Natural killer cell (primary cell): Measurements from ENCODE around the gene ZNF451. TPM values are rescaled to one million over a fixed set of nuclear protein-coding genes. Genes with fewer than 3 reads are reported as not detected.

Experiments
- ATAC-seq, 3 donors: fragments of 150-1000 bp in 2 of 3; fragments of 200-7000 bp in 1 of 3; cut with Tn5 transposase; 1 replicate in 1 of 3; 2 replicates in 2 of 3; pipeline ENCODE4 v1.10.0; 2021; ENCODE audit warnings: mild to moderate bottlenecking in 2 of 3, moderate library complexity in 2 of 3
- DNase-seq, 2 donors: peaks; one replicate each; pipeline versions ENCODE4 v3.0.0 to v3.0.0-alpha.2; 2013 to 2021; ENCODE audit warnings: mixed read lengths in 1 of 2
- H3K27ac ChIP-seq: one replicate; pipeline ENCODE4 v1.5.1; 2013; ENCODE audit warnings: mild to moderate bottlenecking, low read length
- H3K27me3 ChIP-seq: one replicate; pipeline ENCODE4 v1.6.1; 2013; ENCODE audit warnings: low read length; ENCODE audit not compliant: control insufficient read depth, insufficient read depth
- H3K36me3 ChIP-seq: one replicate; pipeline ENCODE4 v1.6.1; 2013; ENCODE audit warnings: low read length; ENCODE audit not compliant: control insufficient read depth, insufficient read depth
- H3K4me1 ChIP-seq: one replicate; pipeline ENCODE4 v1.6.1; 2013; ENCODE audit warnings: low read length; ENCODE audit not compliant: control insufficient read depth, insufficient read depth
- H3K4me3 ChIP-seq: one replicate; pipeline ENCODE4 v1.5.1; 2013; ENCODE audit warnings: low read length
- H3K9me3 ChIP-seq: one replicate; pipeline ENCODE4 v1.6.1; 2013; ENCODE audit warnings: low read length; ENCODE audit not compliant: control insufficient read depth, insufficient read depth
- H3K27ac Mint-ChIP-seq, 2 donors: one replicate each; pipeline ENCODE4 v1.8.0; 2022; ENCODE audit warnings: mild to moderate bottlenecking in 2 of 2, mixed read lengths in 2 of 2, moderate library complexity in 1 of 2
- H3K27me3 Mint-ChIP-seq, 2 donors: one replicate each; pipeline ENCODE4 v1.8.0; 2022; ENCODE audit warnings: low read depth in 2 of 2, mixed read lengths in 2 of 2
- H3K36me3 Mint-ChIP-seq: one replicate; pipeline ENCODE4 v1.8.0; 2022; ENCODE audit warnings: mixed read lengths
- H3K4me1 Mint-ChIP-seq, 2 donors: one replicate each; pipeline ENCODE4 v1.8.0; 2022; ENCODE audit warnings: mixed read lengths in 2 of 2
- H3K4me3 Mint-ChIP-seq: one replicate; pipeline ENCODE4 v1.8.0; 2022; ENCODE audit warnings: mild to moderate bottlenecking, moderate library complexity, mixed read lengths
- H3K9me3 Mint-ChIP-seq, 2 donors: one replicate each; pipeline ENCODE4 v1.8.0; 2022; ENCODE audit warnings: mixed read lengths in 2 of 2
- CTCF ChIP-seq: fragments of 200-600 bp; IDR thresholded peaks from one replicate; pipeline ENCODE4 v1.8.0; 2022; ENCODE audit warnings: antibody characterized with exemption
- WGBS: methylation state at CpG from one replicate; pipeline ENCODE4 v1.1.7; 2013; ENCODE audit warnings: missing lambda C conversion rate; ENCODE audit not compliant: insufficient coverage; 5-methylcytosine and 5-hydroxymethylcytosine counted together
- intact Hi-C: fragments of 100-400 bp; cut with micrococcal nuclease; formaldehyde crosslinking; loops from one replicate; pipeline ENCODE4 v1.14.2; 2022
- total RNA-seq, 4 donors: library from RNA; stranded (reverse); fragments of 120-200 nt in 1 of 4; gene quantifications; one replicate each; pipeline versions ENCODE4 v1.2.3 to v1.2.4, GENCODE V29; 2013 to 2022

ZNF451 gene
- total RNA-seq, 3 donors from 2014 or later (not counting 1 experiment from before 2014, with no cell fraction given), result 121 to 131 (median 122) TPM

DNA sequence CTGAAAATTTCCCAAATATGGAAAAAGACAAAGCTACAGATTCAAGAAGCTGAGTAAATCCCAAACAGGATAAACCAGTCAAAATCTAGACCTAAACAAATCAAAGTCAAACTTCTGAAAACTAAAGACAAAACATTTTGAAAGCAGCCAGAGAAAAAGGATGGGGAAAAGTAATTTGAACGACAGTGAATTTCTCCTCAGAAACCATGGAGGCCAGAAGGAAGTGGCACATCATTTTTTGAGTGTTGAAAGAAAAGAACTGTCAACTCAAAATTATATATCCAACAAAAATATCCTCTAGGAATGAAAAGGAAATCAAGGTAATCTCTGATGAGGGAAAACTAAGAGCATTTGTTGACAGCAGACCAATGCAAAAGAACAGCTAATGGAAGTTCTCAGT lies 125.3 kb downstream of the ZNF451 start:
- no peaks in the 10 kb centered on the region for H3K36me3 Mint-ChIP-seq
- no peaks in the 10 kb centered on the region for H3K4me1 Mint-ChIP-seq
- H3K4me3 ChIP-seq, result no peak overlapping the region
- no peaks in the 10 kb centered on the region for H3K9me3 ChIP-seq
- WGBS, result no CpG with 5 or more reads among the region's 1 CpG
- peaks cover 2% of the 10 kb centered on the region for H3K27me3 ChIP-seq
- no peaks in the 10 kb centered on the region for H3K9me3 Mint-ChIP-seq
- no peaks in the 10 kb centered on the region for H3K4me1 ChIP-seq
- no peak for DNase-seq
- intact Hi-C loops, result no loop called here
- no peak for TF ChIP-seq CTCF
- no peak overlapping the region for H3K4me3 Mint-ChIP-seq
- H3K27ac ChIP-seq, result no peak overlapping the region
- ATAC-seq, result no peak
- no peak overlapping the region for H3K27ac Mint-ChIP-seq
- H3K27me3 Mint-ChIP-seq, result peaks cover 10 to 37% of the 10 kb centered on the region in 2 donors
- H3K36me3 ChIP-seq, result no peaks in the 10 kb centered on the region

DNA sequence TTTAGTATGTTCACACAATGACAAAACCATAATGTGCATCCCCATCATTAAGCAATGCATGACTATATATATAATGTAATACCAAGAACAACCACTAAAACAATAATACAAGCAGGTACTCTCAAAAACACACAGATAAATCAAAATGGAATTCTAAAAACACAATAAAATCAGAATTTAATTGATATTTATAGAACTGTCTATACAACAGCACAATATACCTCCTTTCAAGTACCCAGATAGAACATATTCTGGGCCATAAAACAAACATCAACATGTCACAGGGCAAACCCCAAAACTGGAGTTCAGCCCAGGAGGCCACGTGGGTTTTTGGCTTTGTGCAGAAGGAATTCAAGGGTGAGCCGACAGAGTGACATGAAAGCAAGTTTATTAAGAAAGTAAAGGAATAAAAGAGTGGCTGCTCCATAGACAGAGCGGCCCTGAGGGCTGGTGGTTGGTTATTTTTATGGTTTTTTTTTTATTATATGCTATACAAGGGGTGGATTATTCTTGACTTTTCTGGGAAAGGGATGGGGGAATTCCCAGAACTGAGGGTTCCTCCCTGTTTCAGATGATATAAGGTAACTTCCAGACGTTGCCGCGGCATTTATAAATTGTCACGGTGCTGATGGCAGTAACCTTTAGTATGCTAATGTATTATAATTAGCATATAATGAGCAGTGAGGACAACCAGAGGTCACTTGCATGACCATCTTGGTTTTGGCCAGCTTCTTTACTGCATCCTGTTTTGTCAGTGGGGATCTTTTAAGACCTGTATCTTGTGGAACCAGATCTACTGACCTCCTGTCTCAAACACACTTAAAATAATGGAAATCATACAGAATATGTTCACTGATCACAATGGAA lies 126.5 kb downstream of the ZNF451 start:
- H3K4me1 Mint-ChIP-seq, result peaks cover 0 to 5% of the 10 kb centered on the region in 2 donors
- no peak overlapping the region for H3K4me3 Mint-ChIP-seq
- peak; percentile 24 for TF ChIP-seq CTCF
- H3K9me3 Mint-ChIP-seq, result no peaks in the 10 kb centered on the region
- intact Hi-C loops, result no loop called here
- DNase-seq, result no peak
- Histone ChIP-seq H3K27ac (no peak overlapping the region), H3K9me3 (no peaks in the 10 kb centered on the region), H3K4me3 (no peak overlapping the region), H3K4me1 (peaks cover 4% of the 10 kb centered on the region), H3K27me3 (peaks cover 7% of the 10 kb centered on the region), H3K36me3 (no peaks in the 10 kb centered on the region)
- no peaks in the 10 kb centered on the region for H3K36me3 Mint-ChIP-seq
- 92% methylated on average over 7 of the region's 7 CpGs for WGBS
- no peak overlapping the region for H3K27ac Mint-ChIP-seq
- ATAC-seq, result no peak
- H3K27me3 Mint-ChIP-seq, result peaks cover 10 to 41% of the 10 kb centered on the region in 2 donors

DNA sequence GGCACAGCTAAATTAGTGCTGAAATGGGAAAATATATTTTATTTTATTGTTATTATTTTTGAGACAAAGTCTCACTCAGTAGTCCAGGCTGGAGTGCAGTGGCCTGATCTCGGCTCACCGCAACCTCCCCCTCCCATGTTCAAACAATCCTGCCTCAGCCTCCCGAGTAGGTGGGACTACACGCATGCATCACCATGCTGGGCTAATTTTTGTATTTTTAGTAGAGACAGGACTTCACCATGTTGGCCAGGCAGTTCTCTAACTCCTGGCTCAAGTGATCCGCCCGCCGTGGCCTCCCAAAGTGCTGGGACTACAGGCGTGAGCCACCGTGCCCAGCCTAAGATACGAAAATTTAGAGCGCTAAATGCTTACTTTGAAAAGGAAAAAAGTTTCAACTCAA lies 127.3 kb downstream of the ZNF451 start:
- Mint-ChIP-seq H3K4me3 (no peak overlapping the region), H3K36me3 (no peaks in the 10 kb centered on the region), H3K27me3 (peaks cover 12 to 41% of the 10 kb centered on the region in 2 donors), H3K9me3 (no peaks in the 10 kb centered on the region), H3K4me1 (peaks cover 4 to 10% of the 10 kb centered on the region in 2 donors), H3K27ac (no peak overlapping the region)
- 98% methylated on average over 9 of the region's 11 CpGs for WGBS
- Histone ChIP-seq H3K9me3 (no peaks in the 10 kb centered on the region), H3K27ac (no peak overlapping the region), H3K4me3 (no peak overlapping the region), H3K4me1 (peaks cover 7% of the 10 kb centered on the region), H3K36me3 (no peaks in the 10 kb centered on the region), H3K27me3 (peaks cover 7% of the 10 kb centered on the region)
- DNase-seq (no peak), ATAC-seq (no peak)
- intact Hi-C loops, result no loop called here
- no peak for TF ChIP-seq CTCF

Other genes with a start within 250 kb of the ZNF451 start
- not detected for gene BEND6, start 135.1 kb upstream of the ZNF451 start, total RNA-seq
- 10 to 100 TPM; 11.2 to 14.2 (median 12.3) TPM for gene KIAA1586, start 43.5 kb upstream of the ZNF451 start, total RNA-seq
- 1 to 10 TPM; 2.8 to 3.6 (median 3.2) TPM for gene BAG2, start 82.1 kb downstream of the ZNF451 start, total RNA-seq
- 1 to 10 TPM in 1 of 3 donors, under 1 TPM in 2; 0.31 to 1.3 (median 0.77) TPM for gene RAB23, start 132.1 kb downstream of the ZNF451 start, total RNA-seq
- 10 to 100 TPM; 16.0 to 27.5 (median 18.3) TPM for gene PRIM2, start 227.4 kb downstream of the ZNF451 start, total RNA-seq